Renal cortex interstitium (tissue), 11 donors: ENCODE measurements around the gene LRRC8A. TPM values are rescaled to one million over a fixed set of nuclear protein-coding genes. Genes with fewer than 3 reads are reported as not detected.
"Not testable (repeated sequence)": the region's sequence is repeated elsewhere in the genome, so short reads cannot be mapped to it uniquely, and the experiment has no call there.

Source experiments
- DNase-seq, 11 donors: peaks; one replicate each; pipeline ENCODE4 v3.0.0-alpha.2; 2013; ENCODE audit warnings: low read depth in 9 of 11, low spot score in 4 of 11; ENCODE audit errors: extremely low read depth in 1 of 11
- polyA plus RNA-seq, 3 donors: library from polyadenylated mRNA; unstranded; fragments of 120-200 nt; gene quantifications; one replicate each; pipeline ENCODE4 v1.2.1, GENCODE V29; 2013; ENCODE audit not compliant: insufficient read length in 3 of 3

Gene LRRC8A
- polyA plus RNA-seq, 3 donors = 26.9 to 34.5 (median 28.0) TPM

- no peak for DNase-seq
Measured at GRCh38 chr9:128937310-128938165, 55.6 kb downstream of the LRRC8A start.

GRCh38 chr9:128940271-128940921 lies 58.5 kb downstream of the LRRC8A start:
- no peak for DNase-seq

GRCh38 chr9:128940946-128941755 lies 59.2 kb downstream of the LRRC8A start:
- no peak for DNase-seq

- DNase-seq = no peak
Measured at GRCh38 chr9:128943832-128944620, 62.1 kb downstream of the LRRC8A start.

GRCh38 chr9:128944966-128945365 lies 63.0 kb downstream of the LRRC8A start:
- not testable (repeated sequence) for DNase-seq

GRCh38 chr9:128945798-128946501 lies 64.0 kb downstream of the LRRC8A start:
- DNase-seq = no peak

GRCh38 chr9:128946571-128947276 lies 64.8 kb downstream of the LRRC8A start:
- peak in 3 of 11 donors; percentile 2 to 4 (median 3) for DNase-seq

GRCh38 chr9:128947277-128947526 lies 65.3 kb downstream of the LRRC8A start:
- DNase-seq = no peak

- DNase-seq = peak; percentile 76 to 93 (median 91)
Measured at GRCh38 chr9:128947527-128948301, 65.8 kb downstream of the LRRC8A start, which contains the start of the genes DOLK and NUP188. TSS of gene DOLK (minus strand) at chr9:128947603. CDS start at chr9:128947303, 300 bp downstream. TSS of gene NUP188 (plus strand) at chr9:128947699. CDS start at chr9:128947720, 21 bp downstream.

GRCh38 chr9:128961403-128961802 lies 79.5 kb downstream of the LRRC8A start:
- not testable (repeated sequence) for DNase-seq

Other genes with a start within 250 kb of the LRRC8A start
- 10 to 100 TPM; 51.3 to 81.2 (median 77.3) TPM for gene DYNC2I2, start 225.3 kb upstream of the LRRC8A start, polyA plus RNA-seq
- 100 to 1,000 TPM; 503 to 755 (median 654) TPM for gene SET, start 192.9 kb upstream of the LRRC8A start, polyA plus RNA-seq
- gene PKN3, start 179.6 kb upstream of the LRRC8A start, polyA plus RNA-seq = 10 to 100 TPM; 11.6 to 14.0 (median 12.8) TPM
- gene ZDHHC12, start 158.0 kb upstream of the LRRC8A start, polyA plus RNA-seq = 10 to 100 TPM; 14.8 to 20.5 (median 18.8) TPM
- gene ZER1, start 110.2 kb upstream of the LRRC8A start, polyA plus RNA-seq = 10 to 100 TPM; 30.9 to 39.2 (median 38.0) TPM
- 10 to 100 TPM; 37.2 to 41.6 (median 38.7) TPM for gene TBC1D13, start 94.9 kb upstream of the LRRC8A start, polyA plus RNA-seq
- 10 to 100 TPM in 1 of 3 donors, 1 to 10 TPM in 2; 7.5 to 13.2 (median 8.5) TPM for gene ENDOG, start 63.6 kb upstream of the LRRC8A start, polyA plus RNA-seq
- 10 to 100 TPM; 31.7 to 39.8 (median 34.2) TPM for gene SPOUT1, start 52.3 kb upstream of the LRRC8A start, polyA plus RNA-seq
- gene KYAT1, start 183 bp upstream of the LRRC8A start, polyA plus RNA-seq = 10 to 100 TPM; 14.5 to 27.9 (median 22.0) TPM
- 10 to 100 TPM; 51.6 to 62.8 (median 56.2) TPM for gene PHYHD1, start 38.8 kb downstream of the LRRC8A start, polyA plus RNA-seq
- gene DOLK, start 65.5 kb downstream of the LRRC8A start, polyA plus RNA-seq = 10 to 100 TPM; 13.0 to 17.6 (median 14.2) TPM
- 10 to 100 TPM; 45.1 to 51.0 (median 46.6) TPM for gene NUP188, start 65.6 kb downstream of the LRRC8A start, polyA plus RNA-seq
- gene SH3GLB2, start 146.2 kb downstream of the LRRC8A start, polyA plus RNA-seq = 100 to 1,000 TPM in 2 of 3 donors, 10 to 100 TPM in 1; 88.6 to 172 (median 117) TPM
- 10 to 100 TPM; 16.8 to 28.5 (median 21.2) TPM for gene MIGA2, start 154.5 kb downstream of the LRRC8A start, polyA plus RNA-seq
- gene DOLPP1, start 199.0 kb downstream of the LRRC8A start, polyA plus RNA-seq = 10 to 100 TPM; 16.0 to 23.9 (median 19.3) TPM
- gene CRAT, start 228.7 kb downstream of the LRRC8A start, polyA plus RNA-seq = 10 to 100 TPM; 38.0 to 48.9 (median 45.9) TPM
- 100 to 1,000 TPM in 2 of 3 donors, 10 to 100 TPM in 1; 99.1 to 135 (median 119) TPM for gene PTPA, start 229.3 kb downstream of the LRRC8A start, polyA plus RNA-seq